ENCODE data around the gene SFXN4. TPM values are rescaled to one million over a fixed set of nuclear protein-coding genes. Genes with fewer than 3 reads are reported as not detected.
A peak's percentile ranks its signal among the peaks of the same experiment; 100 is the strongest.

SFXN4 gene
- total RNA-seq, 1 experiment from 2014 or later, result 67.0 TPM

GRCh38 chr10:119198438-119198837, 32.9 kb upstream of the SFXN4 start:
- H3K9me3 ChIP-seq (ENCODE audit: control insufficient read depth, insufficient read depth, low read depth, low read length), result no peaks in the 10 kb centered on the region
- no TSS peak for BruUV-seq (replicated peaks)
- H3K27ac ChIP-seq (ENCODE audit: low read length), result no peak overlapping the region
- POLR2A ChIA-PET, result no interaction called here
- H3K36me3 ChIP-seq (ENCODE audit: control insufficient read depth, insufficient read depth, low read length), result no peaks in the 10 kb centered on the region
- no peaks in the 10 kb centered on the region for H3K27me3 ChIP-seq (ENCODE audit: control insufficient read depth, insufficient read depth, low read length)
- intact Hi-C loops (cut with micrococcal nuclease; ENCODE audit: unreplicated experiment) (loop anchor here (2.0 to 5.0 kb wide), 2 partner anchors 218 to 289 kb away; no protein-coding TSS in a partner anchor), in situ Hi-C loops (cut with HindIII; ENCODE audit: low pct_unique_long_range_greater_than_20kb, low sequenced_read_pairs) (no loop called here)
- ATAC-seq (no peak), DNase-seq (ENCODE audit: low read depth, low spot score) (no peak)
- peaks cover 4% of the 10 kb centered on the region; the same call in 1 of the 2 replicates for H3K4me1 ChIP-seq (ENCODE audit: control insufficient read depth, insufficient read depth, low read length)
- H3K4me3 ChIP-seq (ENCODE audit: low read depth in 2 of 2, low read length in 2 of 2), result no peak overlapping the region
- CTCF ChIA-PET, result interaction anchor here (0.8 to 3.4 kb wide), 7 partner anchors 9 to 291 kb away, joined by 3 to 34 read pairs (median 9); partner anchors contain the start of gene GRK5
- TF ChIP-seq TCF7L2 (IDR thresholded peaks at IDR 0.05; ENCODE audit: low read depth, low read length) (no peak), CTCF (IDR thresholded peaks at IDR 0.05) (peak; percentile 73), POLR2AphosphoS5 (IDR thresholded peaks at IDR 0.05; ENCODE audit: low read depth, low read length) (no peak)

- in situ Hi-C loops (cut with HindIII; ENCODE audit: low pct_unique_long_range_greater_than_20kb, low sequenced_read_pairs) (no loop called here), intact Hi-C loops (cut with micrococcal nuclease; ENCODE audit: unreplicated experiment) (loop anchor here (2.0 to 5.0 kb wide), 2 partner anchors 219 to 289 kb away; no protein-coding TSS in a partner anchor)
- ChIA-PET CTCF (interaction anchor here (0.8 to 3.4 kb wide), 4 partner anchors 9 to 291 kb away, joined by 4 to 34 read pairs (median 18); partner anchors contain the start of gene GRK5), POLR2A (no interaction called here)
- Histone ChIP-seq H3K4me1 (ENCODE audit: control insufficient read depth, insufficient read depth, low read length) (peaks cover under 1% of the 10 kb centered on the region; the same call in 1 of the 2 replicates), H3K27me3 (ENCODE audit: control insufficient read depth, insufficient read depth, low read length) (no peaks in the 10 kb centered on the region), H3K36me3 (ENCODE audit: control insufficient read depth, insufficient read depth, low read length) (no peaks in the 10 kb centered on the region), H3K27ac (ENCODE audit: low read length) (no peak overlapping the region), H3K9me3 (ENCODE audit: control insufficient read depth, insufficient read depth, low read depth, low read length) (no peaks in the 10 kb centered on the region), H3K4me3 (ENCODE audit: low read depth in 2 of 2, low read length in 2 of 2) (no peak overlapping the region)
- ATAC-seq (no peak), DNase-seq (ENCODE audit: low read depth, low spot score) (no peak)
- no TSS peak for BruUV-seq (replicated peaks)
- TF ChIP-seq CTCF (IDR thresholded peaks at IDR 0.05) (no peak), REST (IDR thresholded peaks at IDR 0.05; ENCODE audit: insufficient read depth in 1 of 2, low read depth in 2 of 2, low read length in 1 of 2) (no peak), TCF7L2 (IDR thresholded peaks at IDR 0.05; ENCODE audit: low read depth, low read length) (no peak), POLR2AphosphoS5 (IDR thresholded peaks at IDR 0.05; ENCODE audit: low read depth, low read length) (no peak), SIN3A (IDR thresholded peaks at IDR 0.05; ENCODE audit: borderline replicate concordance, insufficient read depth, low read depth, low read length) (no peak)
Observed at GRCh38 chr10:119197921-119198320, 32.4 kb upstream of the SFXN4 start.

Data from Panc1 (cell line).